Stimulated activated CD4-positive, alpha-beta T cell treated with anti-CD3 and anti-CD28 coated beads, Interleukin-12 subunit alpha, Interleukin-12 subunit beta, amount 100 ng/mL, for 4 hours (primary cell): Measurements from ENCODE around the gene GDPD5.

ENCODE experiments used
- DNase-seq: peaks from one replicate; pipeline ENCODE4 v3.0.0-alpha.2; 2020

The GDPD5 gene

GRCh38 chr11:75557666-75558494 lies 32.1 kb upstream of the GDPD5 start:
- DNase-seq: no peak

DNA sequence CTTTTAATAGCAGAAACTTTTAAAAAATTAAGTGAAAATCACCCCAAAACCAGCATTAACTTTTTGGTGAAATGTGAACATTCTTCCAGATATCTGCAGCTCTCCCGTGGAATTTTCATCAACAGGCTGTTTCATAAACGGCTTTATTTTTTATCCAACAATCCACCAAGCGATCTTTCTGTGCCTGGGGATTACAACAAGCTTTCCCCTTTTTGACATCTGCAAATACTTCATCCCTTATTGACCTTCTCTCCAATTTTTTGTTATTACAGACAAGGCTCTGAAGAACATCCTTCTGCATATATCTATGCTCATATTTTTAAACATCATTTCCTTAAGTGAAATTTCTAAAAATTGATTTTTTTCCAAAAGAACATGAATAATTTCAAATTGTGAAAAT lies 30.5 kb upstream of the GDPD5 start:
- DNase-seq: no peak

DNA sequence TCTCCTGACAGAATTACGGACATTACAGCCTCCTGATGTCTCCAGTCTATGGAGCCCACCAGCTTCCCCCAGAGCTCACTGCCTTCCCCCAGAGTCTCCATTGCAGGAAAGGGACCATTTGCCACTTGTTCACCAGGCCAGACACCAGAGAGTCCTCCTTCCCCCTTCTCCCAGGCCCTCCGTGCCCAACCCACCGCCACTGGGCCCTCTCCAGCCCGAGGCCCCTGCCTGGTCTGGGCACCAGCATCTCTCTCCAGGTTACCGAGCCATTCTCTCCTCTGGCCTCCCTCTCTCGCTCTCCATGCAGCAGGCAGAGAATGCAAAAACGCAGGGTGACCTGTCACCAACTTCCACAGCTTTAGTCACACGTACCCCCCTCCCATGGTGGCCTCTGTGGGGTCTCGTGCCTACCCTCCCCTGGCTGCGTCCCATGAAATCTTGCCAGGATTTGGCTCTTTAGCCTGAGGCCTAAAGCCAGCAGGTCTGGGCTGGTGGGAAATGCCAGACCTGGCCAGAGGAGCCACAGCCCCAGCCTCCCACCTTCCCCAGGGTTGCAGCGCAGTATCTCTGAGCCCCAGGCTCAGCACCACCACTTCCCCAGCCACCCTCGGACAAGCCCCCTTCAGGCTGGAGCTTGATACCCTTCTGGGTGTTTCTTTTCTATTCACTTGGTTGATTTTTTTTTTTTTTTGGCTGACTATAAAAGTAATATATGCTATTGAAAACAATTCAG lies 29.5 kb upstream of the GDPD5 start:
- no peak for DNase-seq

DNA sequence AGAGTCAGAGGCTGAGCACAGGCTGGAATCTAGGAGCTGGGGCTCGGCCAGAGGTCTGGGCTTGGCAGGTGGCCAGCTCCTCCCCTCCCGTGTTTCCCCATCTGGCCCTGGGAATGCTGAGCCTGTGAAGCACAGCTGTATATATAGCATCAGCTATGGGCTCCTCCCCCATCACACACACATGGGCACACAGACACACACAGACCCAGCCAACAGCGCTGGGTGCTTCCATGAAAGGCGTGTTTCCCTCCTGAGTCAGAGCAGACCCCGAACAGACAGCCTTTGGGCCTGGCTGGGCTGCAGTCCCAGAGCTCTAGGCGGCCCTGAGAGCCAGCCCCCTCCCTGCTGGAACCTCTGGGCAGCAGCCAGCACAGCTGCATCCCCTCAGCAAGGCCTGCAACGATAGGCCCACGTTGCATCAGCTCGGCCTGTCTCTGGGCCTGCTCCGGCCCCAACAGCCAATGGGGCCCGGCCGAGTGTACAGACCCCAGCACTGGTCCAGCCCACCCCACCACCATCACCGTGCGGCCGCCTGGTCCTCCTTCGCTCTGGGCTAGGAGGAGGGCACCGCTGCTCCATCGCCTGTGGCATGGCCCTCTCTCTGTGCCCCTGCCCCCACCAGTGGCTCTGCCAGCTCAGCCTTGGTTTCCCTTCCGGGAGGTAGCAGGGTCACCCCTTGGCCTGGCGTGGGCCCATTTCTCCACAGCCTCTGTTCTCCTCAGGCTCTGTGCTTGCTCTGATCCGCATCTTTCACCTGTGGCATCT lies 28.7 kb upstream of the GDPD5 start:
- no peak for DNase-seq

DNA sequence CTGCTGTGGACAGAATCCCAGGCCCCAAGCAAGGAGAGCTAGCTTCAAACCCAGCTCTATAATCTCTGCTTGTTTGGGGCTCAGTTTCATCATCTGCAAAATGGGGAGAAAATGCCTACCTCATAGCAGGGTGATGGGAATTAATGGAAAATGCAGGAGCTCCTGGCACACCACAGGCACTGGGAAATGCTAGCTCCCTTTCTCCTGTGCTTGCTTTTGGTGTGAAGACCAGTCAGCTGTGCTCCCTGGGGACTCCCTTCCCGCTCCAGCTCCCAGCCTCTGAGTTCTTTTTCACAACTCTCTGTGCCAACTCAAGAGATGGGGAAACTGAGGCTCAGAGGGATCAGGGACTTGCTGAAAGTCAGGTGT lies 28.1 kb upstream of the GDPD5 start:
- no peak for DNase-seq

GRCh38 chr11:75553182-75553581 lies 27.4 kb upstream of the GDPD5 start:
- DNase-seq: no peak

GRCh38 chr11:75549370-75549958 lies 23.7 kb upstream of the GDPD5 start:
- no peak for DNase-seq

GRCh38 chr11:75548595-75549272 lies 23.0 kb upstream of the GDPD5 start:
- DNase-seq: no peak

DNA sequence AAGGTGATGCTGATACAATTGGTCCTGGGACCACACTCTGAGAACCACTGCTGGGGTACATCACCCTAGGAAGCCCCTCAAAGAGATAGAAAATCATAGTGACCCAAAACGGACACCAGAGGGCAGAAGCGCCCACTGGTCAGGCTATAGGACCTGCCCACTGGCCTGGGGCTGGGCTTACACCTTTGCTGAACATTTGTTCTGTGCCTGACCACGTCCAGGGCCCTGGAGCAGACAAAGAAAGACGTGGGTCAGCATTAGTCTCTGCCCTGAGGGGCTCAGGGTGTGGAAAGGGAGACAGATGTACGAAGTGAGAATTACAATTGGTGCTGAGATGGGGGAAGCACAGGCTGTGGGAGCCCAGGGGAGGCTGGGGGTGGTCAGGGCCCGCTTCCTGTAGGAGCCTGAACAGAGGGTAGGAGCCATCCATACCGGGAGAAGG lies 21.9 kb upstream of the GDPD5 start:
- no peak for DNase-seq

DNA sequence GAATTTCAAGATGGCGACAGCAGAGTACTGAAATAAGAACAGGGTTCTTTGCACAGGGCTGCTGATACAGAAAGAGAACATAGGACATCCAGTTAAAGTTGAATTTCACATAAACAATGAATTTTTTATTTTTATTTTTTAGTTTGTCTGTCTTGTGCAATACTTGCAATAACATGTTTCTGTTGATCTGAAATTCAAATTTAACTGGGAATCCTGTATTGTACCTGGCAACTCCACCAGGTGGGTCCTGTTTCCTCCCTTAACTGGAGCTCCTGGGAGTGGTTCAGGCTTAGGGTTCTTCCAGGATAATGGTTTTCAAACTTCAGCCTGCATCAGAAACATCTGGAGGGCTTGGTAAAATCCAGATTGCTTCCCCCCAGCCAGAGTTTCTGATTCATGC lies 21.4 kb upstream of the GDPD5 start:
- no peak for DNase-seq

DNA sequence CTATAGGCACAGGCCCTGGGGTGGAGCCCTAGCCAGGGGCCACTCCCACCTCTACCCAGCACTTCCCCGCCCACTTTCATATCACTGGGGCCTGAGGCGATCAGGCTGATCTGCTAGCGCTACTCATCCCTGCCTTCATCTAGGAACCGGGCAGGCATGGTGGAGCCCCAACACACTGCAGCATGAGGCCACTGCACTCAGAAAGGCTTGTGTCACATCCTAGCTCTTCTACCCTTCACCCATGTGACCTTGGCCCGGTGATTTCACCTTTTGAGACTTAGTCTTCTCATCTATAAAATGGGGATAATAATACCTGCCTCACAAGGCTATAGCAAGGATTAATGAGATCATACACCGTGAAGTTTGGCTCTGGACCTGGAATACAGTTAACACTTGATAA lies 18.1 kb upstream of the GDPD5 start:
- DNase-seq: no peak

- DNase-seq: no peak
Observed at GRCh38 chr11:75542088-75542438, 16.3 kb upstream of the GDPD5 start.

DNA sequence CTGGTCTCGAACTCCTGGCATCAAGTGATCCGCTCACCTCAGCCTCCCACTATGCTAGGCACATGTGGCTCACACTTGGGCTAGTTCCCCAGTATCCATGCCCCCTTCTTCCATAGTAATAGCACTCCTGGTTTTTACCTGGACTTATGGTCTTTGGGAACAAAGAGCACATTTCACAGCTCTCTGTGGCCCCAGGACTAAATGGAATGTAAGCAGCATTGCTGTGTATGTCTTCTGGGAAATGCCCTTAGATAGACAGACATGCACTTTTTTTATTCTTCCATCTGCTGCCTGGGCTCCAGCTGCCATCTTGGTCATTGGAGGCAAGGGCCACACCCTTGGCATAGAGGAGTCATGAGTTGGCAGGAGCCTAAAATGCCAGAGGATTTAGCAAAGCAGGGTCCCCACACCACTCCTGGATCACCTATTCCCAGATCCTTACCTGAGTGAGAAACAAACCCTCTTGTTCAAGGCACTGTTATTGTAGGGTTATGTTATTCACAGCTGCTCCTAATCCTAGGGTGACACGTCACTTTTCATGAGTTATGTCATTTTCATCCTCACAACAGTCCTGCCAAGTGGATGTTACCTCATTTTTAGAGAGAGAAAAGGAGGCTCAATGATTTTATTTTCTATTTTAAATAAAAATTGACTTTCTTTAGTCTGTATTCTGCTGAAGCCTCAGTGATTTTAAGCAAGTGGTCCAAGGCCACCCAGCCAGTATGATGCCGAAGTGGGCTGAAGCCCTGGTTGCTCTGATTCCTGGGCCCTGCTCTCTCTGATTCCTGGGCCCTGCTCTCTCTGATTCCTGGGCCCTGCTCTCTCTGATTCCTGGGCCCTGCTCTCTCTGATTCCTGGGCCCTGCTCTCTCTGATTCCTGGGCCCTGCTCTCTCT lies 15.7 kb upstream of the GDPD5 start:
- DNase-seq: no peak

GRCh38 chr11:75539459-75540334 lies 14.0 kb upstream of the GDPD5 start:
- no peak for DNase-seq

- DNase-seq: no peak
Observed at GRCh38 chr11:75538150-75538942, 12.6 kb upstream of the GDPD5 start.

DNA sequence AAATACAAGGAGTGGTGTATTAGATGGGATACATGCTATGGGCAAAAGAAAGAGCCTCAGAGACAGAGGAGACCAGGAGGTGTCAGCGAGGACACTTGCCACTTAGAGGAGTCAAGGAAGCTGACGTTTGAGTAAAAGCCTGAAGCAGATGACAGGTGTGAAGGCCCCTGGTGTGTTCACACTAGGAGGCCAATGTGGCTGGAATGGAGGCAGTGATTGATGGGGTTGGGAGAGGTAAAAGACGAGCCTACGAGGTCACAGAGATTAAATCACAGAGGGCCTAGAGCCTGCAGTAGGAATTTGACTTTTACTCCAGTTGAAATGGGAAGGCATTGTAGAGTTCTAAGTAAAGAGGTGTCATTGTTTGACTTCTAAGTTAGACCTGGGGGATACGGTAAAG lies 12.0 kb upstream of the GDPD5 start:
- no peak for DNase-seq

DNA sequence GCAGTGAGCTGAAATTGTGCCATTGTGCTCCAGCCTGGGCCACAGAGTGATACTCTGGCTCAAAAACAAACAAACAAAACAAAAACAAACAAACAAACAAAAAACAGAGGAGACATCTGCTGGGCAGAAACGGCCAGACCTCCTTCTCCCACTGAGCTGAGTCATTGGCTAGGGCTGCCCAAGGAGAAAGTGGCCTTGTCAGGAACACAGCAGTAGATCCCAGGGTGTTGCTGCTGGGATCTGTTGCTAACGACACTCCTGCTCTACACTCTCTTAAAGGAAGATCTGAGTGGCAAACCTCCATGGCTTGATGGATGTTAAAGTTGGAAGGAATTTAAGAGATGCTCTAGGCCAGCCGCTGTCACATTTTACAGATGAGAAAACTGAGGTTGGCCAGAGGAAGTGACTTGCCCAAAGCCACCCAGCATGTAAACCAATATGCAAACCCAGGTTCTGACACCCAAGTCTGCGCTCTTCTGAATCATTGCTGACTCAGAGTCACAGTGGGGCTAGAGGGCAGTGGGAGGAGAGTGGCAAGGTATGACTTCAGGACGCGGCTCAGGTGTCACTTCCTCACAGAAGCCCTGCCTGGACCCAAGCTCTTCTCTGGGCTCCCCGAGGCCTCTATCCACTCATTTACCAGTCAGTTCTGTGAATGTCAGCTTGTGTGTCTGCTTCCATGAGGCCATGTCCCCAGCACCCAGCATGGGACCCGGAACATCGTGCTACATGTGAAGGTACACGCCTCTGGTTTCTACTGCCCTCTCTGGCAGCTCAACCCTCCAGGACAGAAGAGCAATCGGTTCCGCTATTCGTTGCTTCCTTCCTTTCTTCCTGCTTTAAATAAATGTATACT lies 11.3 kb upstream of the GDPD5 start:
- no peak for DNase-seq

DNA sequence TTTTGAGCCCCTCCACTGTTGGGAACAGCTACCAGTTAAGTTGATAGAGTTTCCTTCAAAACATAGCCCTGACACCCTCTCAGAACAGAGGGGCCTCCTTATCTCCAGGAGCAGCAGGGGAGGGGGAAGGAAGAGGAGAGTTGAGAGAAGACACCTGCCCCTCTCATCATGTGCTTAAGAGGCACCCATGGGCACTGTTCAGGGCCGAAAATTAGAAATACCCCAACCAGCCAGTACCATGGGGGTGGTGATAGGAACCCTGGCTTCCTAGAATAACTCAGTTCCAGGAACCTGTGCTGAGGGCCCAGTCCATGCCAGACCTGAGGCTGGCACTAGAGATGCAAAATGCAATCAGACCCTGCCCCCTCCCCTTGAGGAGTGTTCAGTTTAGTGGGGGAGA lies 9.3 kb upstream of the GDPD5 start:
- DNase-seq: no peak
